ENCODE results near the gene CBLB. TPM values are rescaled to one million over a fixed set of nuclear protein-coding genes. Genes with fewer than 3 reads are reported as not detected.

The CBLB gene
- total and polyA plus RNA-seq, 3 experiments from 2014 or later = 67.7 to 113 (median 112) TPM

DNA sequence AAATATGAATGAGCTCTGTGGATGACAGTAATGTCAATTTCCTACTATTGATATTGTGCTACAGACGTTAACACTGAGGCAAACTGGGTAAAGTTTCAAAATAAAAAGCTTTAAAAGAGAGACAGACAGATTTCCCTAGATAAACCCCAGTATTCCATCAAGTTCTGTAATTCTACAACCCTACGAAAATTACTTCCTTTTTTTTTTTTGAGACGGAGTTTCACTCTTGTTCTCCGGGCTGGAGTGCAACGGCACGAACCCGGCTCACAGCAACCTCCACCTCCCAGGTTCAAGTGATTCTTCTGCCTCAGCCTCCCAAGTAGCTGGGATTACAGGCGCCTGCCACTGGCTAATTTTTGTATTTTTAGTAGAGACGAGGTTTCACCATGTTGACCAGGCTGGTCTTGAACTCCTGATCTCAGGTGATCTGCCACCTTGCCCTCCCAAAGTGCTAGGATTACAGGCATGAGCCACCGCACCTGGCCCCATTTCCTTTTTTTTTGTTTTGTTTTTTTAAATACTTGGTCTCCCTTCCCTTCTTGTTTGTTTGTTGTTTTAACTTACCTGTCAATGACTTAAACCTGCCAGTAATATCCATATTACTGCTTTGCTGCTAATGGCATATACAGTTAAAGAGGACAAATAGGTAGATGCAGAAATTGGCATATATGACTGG, 57.2 kb downstream of the CBLB start:
- Mint-ChIP-seq H3K27me3 (no peaks in the 10 kb centered on the region), H3K4me1 (peaks cover 73 to 93% (median 86%) of the 10 kb centered on the region in 3 donors), H3K36me3 (peaks cover 12 to 37% (median 20%) of the 10 kb centered on the region in 3 donors), H3K4me3 (peak overlapping the region in 5 of 7 donors; percentile 1 to 44 (median 8)), H3K9me3 (peaks cover 0 to 3% (median 2%) of the 10 kb centered on the region in 5 donors), H3K27ac (peak overlapping the region in 7 of 8 donors; percentile 24 to 82 (median 54))
- no peaks in the 10 kb centered on the region for H3K27me3 ChIP-seq (ENCODE audit: insufficient read depth, low read length, poor library complexity, severe bottlenecking)
- no peak overlapping the region for H3K27ac ChIP-seq (ENCODE audit: low read depth, low read length)
- H3K9me3 ChIP-seq (ENCODE audit: low read length) = no peaks in the 10 kb centered on the region
- CTCF ChIA-PET = interaction anchor here (0.7 to 0.9 kb wide), 2 partner anchors 40 to 54 kb away, joined by 3 read pairs; no protein-coding TSS in a partner anchor
- POLR2A ChIA-PET = no interaction called here
- H3K36me3 ChIP-seq (ENCODE audit: insufficient read depth, low read length) = no peaks in the 10 kb centered on the region
- no peak for DNase-seq
- H3K4me1 ChIP-seq (ENCODE audit: insufficient read depth, low read length) = peaks cover 19% of the 10 kb centered on the region
- no peak overlapping the region for H3K4me3 ChIP-seq (ENCODE audit: low read length)

DNA sequence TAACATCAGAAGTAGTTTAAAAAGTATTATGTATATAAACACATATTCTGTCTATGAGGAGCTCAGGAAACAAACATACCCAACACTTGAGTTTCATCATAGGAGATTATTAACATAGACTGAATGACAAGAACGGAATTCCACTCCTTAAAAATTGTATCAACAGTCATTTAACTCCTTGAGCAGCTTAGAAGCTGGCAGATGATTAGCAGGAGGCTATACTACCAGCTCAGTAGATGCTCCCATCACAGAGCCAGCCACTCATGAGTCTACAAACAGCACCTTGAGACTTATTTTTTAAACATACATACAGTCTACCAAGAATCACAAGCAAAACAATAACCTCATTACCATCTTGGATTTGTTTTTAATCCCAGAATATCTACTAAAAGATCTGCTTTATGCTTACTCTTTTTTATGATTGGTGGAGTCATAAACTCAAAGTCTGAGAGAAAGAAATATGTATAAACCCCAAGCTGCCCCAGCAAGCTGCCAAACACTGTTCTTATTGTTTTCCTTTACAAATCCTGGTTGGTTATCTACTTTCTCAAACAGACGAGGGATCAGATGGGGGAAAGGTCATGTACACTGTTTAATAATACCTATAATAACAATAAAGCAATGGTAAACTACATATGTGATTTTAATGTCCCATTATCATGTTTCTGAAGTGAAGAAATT, 59.5 kb downstream of the CBLB start:
- Mint-ChIP-seq H3K27me3 (no peaks in the 10 kb centered on the region), H3K36me3 (peaks cover 8 to 32% (median 14%) of the 10 kb centered on the region in 3 donors), H3K9me3 (no peaks in the 10 kb centered on the region), H3K4me3 (peak overlapping the region in 5 of 7 donors; percentile 10 to 62 (median 17)), H3K4me1 (peaks cover 74 to 94% (median 90%) of the 10 kb centered on the region in 3 donors), H3K27ac (peak overlapping the region in 6 of 8 donors; percentile 36 to 67 (median 56))
- Histone ChIP-seq H3K9me3 (ENCODE audit: low read length) (no peaks in the 10 kb centered on the region), H3K4me3 (ENCODE audit: low read length) (no peak overlapping the region), H3K36me3 (ENCODE audit: insufficient read depth, low read length) (no peaks in the 10 kb centered on the region), H3K27ac (ENCODE audit: low read depth, low read length) (no peak overlapping the region), H3K4me1 (ENCODE audit: insufficient read depth, low read length) (peaks cover 31% of the 10 kb centered on the region), H3K27me3 (ENCODE audit: insufficient read depth, low read length, poor library complexity, severe bottlenecking) (no peaks in the 10 kb centered on the region)
- CTCF ChIA-PET = interaction anchor here (1.0 to 1.1 kb wide), 2 partner anchors 43 to 800 kb away, joined by 3 read pairs; no protein-coding TSS in a partner anchor
- POLR2A ChIA-PET = no interaction called here
- DNase-seq = no peak

DNA sequence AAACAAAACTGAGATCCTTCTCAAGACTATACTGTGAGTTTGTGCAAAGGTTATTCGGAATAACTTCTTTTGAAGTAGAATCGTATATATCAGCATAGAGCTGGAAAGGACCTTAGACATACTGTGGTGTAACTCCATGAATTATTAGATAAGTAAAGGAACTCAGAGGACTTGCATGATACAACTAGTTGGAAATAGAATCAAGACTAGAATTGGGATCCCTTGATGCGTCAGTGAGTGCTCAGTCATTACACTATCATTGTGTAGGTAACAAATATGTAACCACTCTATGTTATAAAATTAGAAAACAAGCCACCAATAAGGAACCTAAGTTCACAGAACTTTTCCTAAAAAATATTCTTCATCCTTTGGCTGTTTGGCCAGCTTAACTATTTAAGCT, 61.1 kb downstream of the CBLB start:
- Mint-ChIP-seq H3K27me3 (no peaks in the 10 kb centered on the region), H3K27ac (peak overlapping the region in 1 of 8 donors; percentile 47), H3K4me3 (no peak overlapping the region), H3K36me3 (peaks cover 8 to 36% (median 14%) of the 10 kb centered on the region in 3 donors), H3K9me3 (no peaks in the 10 kb centered on the region), H3K4me1 (peaks cover 69 to 91% (median 86%) of the 10 kb centered on the region in 3 donors)
- POLR2A ChIA-PET = no interaction called here
- Histone ChIP-seq H3K4me1 (ENCODE audit: insufficient read depth, low read length) (peaks cover 36% of the 10 kb centered on the region), H3K27me3 (ENCODE audit: insufficient read depth, low read length, poor library complexity, severe bottlenecking) (no peaks in the 10 kb centered on the region), H3K36me3 (ENCODE audit: insufficient read depth, low read length) (no peaks in the 10 kb centered on the region), H3K4me3 (ENCODE audit: low read length) (no peak overlapping the region), H3K27ac (ENCODE audit: low read depth, low read length) (no peak overlapping the region), H3K9me3 (ENCODE audit: low read length) (no peaks in the 10 kb centered on the region)
- no peak for DNase-seq
- CTCF ChIA-PET = interaction anchor here (0.6 kb wide), 1 partner anchor 30 kb away, joined by 3 read pairs; no protein-coding TSS in a partner anchor

- H3K27ac Mint-ChIP-seq = peak overlapping the region in 4 of 8 donors; percentile 35 to 93 (median 58)
These were observed 61.7 kb downstream of the CBLB start for GRCh38 chr3:105807146-105807545.

GRCh38 chr3:105806359-105806758, 62.5 kb downstream of the CBLB start:
- H3K9me3 Mint-ChIP-seq = no peaks in the 10 kb centered on the region
- DNase-seq = peak in 3 of 5 donors; percentile 28 to 68 (median 66)

More at GRCh38 chr3:105807146-105807545, 61.7 kb downstream of the CBLB start:
- no peaks in the 10 kb centered on the region for H3K36me3 ChIP-seq (ENCODE audit: insufficient read depth, low read length)
- DNase-seq = no peak
- Mint-ChIP-seq H3K9me3 (no peaks in the 10 kb centered on the region), H3K27me3 (no peaks in the 10 kb centered on the region), H3K4me3 (no peak overlapping the region), H3K36me3 (peaks cover 8 to 35% (median 11%) of the 10 kb centered on the region in 3 donors), H3K4me1 (peaks cover 70 to 91% (median 86%) of the 10 kb centered on the region in 3 donors)
- no peaks in the 10 kb centered on the region for H3K27me3 ChIP-seq (ENCODE audit: insufficient read depth, low read length, poor library complexity, severe bottlenecking)
- H3K9me3 ChIP-seq (ENCODE audit: low read length) = no peaks in the 10 kb centered on the region
- POLR2A ChIA-PET = no interaction called here
- H3K4me1 ChIP-seq (ENCODE audit: insufficient read depth, low read length) = peaks cover 40% of the 10 kb centered on the region
- CTCF ChIA-PET = no interaction called here
- H3K27ac ChIP-seq (ENCODE audit: low read depth, low read length) = no peak overlapping the region
- no peak overlapping the region for H3K4me3 ChIP-seq (ENCODE audit: low read length)

GRCh38 chr3:105805404-105805803, 63.4 kb downstream of the CBLB start:
- Histone ChIP-seq H3K4me3 (ENCODE audit: low read length) (no peak overlapping the region), H3K4me1 (ENCODE audit: insufficient read depth, low read length) (peaks cover 56% of the 10 kb centered on the region), H3K9me3 (ENCODE audit: low read length) (no peaks in the 10 kb centered on the region), H3K27ac (ENCODE audit: low read depth, low read length) (no peak overlapping the region), H3K27me3 (ENCODE audit: insufficient read depth, low read length, poor library complexity, severe bottlenecking) (no peaks in the 10 kb centered on the region), H3K36me3 (ENCODE audit: insufficient read depth, low read length) (no peaks in the 10 kb centered on the region)
- CTCF ChIA-PET = no interaction called here
- peak overlapping the region in 4 of 7 donors; percentile 37 to 60 (median 40) for H3K4me3 Mint-ChIP-seq
- H3K4me1 Mint-ChIP-seq = peaks cover 71 to 92% (median 87%) of the 10 kb centered on the region in 3 donors
- peaks cover 8 to 37% (median 16%) of the 10 kb centered on the region in 3 donors for H3K36me3 Mint-ChIP-seq
- POLR2A ChIA-PET = no interaction called here
- no peak for DNase-seq
- H3K27ac Mint-ChIP-seq = peak overlapping the region in 7 of 8 donors; percentile 74 to 93 (median 87)
- H3K27me3 Mint-ChIP-seq = no peaks in the 10 kb centered on the region
- H3K9me3 Mint-ChIP-seq = no peaks in the 10 kb centered on the region

More at GRCh38 chr3:105806359-105806758, 62.5 kb downstream of the CBLB start:
- CTCF ChIA-PET = interaction anchor here (0.7 kb wide), 1 partner anchor 34 kb away, joined by 3 read pairs; no protein-coding TSS in a partner anchor
- peak overlapping the region; percentile 4 to 67 (median 37) for H3K4me3 Mint-ChIP-seq
- no peaks in the 10 kb centered on the region for H3K27me3 ChIP-seq (ENCODE audit: insufficient read depth, low read length, poor library complexity, severe bottlenecking)
- H3K4me1 Mint-ChIP-seq = peaks cover 72 to 92% (median 86%) of the 10 kb centered on the region in 3 donors
- H3K36me3 ChIP-seq (ENCODE audit: insufficient read depth, low read length) = no peaks in the 10 kb centered on the region
- POLR2A ChIA-PET = interaction anchor here (1.2 kb wide), 1 partner anchor 34 kb away, joined by 3 read pairs; no protein-coding TSS in a partner anchor
- peak overlapping the region; percentile 46 for H3K27ac ChIP-seq (ENCODE audit: low read depth, low read length)
- H3K36me3 Mint-ChIP-seq = peaks cover 8 to 35% (median 13%) of the 10 kb centered on the region in 3 donors
- peaks cover 48% of the 10 kb centered on the region for H3K4me1 ChIP-seq (ENCODE audit: insufficient read depth, low read length)
- no peaks in the 10 kb centered on the region for H3K27me3 Mint-ChIP-seq
- peak overlapping the region in 6 of 8 donors; percentile 79 to 93 (median 88) for H3K27ac Mint-ChIP-seq
- H3K9me3 ChIP-seq (ENCODE audit: low read length) = no peaks in the 10 kb centered on the region
- no peak overlapping the region for H3K4me3 ChIP-seq (ENCODE audit: low read length)

DNA sequence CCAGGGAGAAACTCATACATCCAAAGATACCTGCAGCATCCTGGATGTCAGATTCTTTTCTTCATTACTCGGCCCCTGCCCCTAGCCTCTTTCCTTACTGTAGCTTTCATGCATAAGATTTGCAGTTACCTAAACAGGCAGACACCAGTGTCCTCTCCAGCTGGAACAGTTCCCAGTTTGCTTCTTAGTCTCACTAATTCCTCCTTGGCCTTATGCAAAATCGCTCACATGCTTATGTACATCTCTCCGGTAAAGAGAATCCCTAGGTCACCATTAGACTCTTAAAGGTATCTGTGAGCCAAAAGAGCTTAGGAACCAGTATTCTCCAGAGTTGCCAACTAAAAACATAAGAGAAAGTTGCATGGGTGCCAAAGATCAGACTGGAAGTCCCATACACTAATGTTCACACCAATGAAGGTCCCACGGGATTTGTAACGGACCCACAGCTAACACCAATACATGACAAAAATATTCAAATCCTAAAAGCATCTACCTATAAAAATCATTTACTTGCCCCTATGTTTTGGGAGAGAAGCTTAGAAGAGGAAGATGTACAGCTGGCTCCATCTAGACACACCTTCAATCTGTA, 66.6 kb downstream of the CBLB start:
- H3K4me3 Mint-ChIP-seq = peak overlapping the region in 6 of 7 donors; percentile 0 to 59 (median 46)
- Histone ChIP-seq H3K27ac (ENCODE audit: low read depth, low read length) (no peak overlapping the region), H3K27me3 (ENCODE audit: insufficient read depth, low read length, poor library complexity, severe bottlenecking) (no peaks in the 10 kb centered on the region), H3K4me1 (ENCODE audit: insufficient read depth, low read length) (peaks cover 59% of the 10 kb centered on the region), H3K4me3 (ENCODE audit: low read length) (no peak overlapping the region), H3K9me3 (ENCODE audit: low read length) (no peaks in the 10 kb centered on the region), H3K36me3 (ENCODE audit: insufficient read depth, low read length) (no peaks in the 10 kb centered on the region)
- POLR2A ChIA-PET = interaction anchor here (1.2 kb wide), 1 partner anchor 66 kb away, joined by 3 read pairs; no protein-coding TSS in a partner anchor
- H3K27ac Mint-ChIP-seq = peak overlapping the region in 7 of 8 donors; percentile 28 to 90 (median 71)
- H3K9me3 Mint-ChIP-seq = no peaks in the 10 kb centered on the region
- peaks cover 8 to 40% (median 16%) of the 10 kb centered on the region in 3 donors for H3K36me3 Mint-ChIP-seq
- CTCF ChIA-PET = no interaction called here
- no peaks in the 10 kb centered on the region for H3K27me3 Mint-ChIP-seq
- H3K4me1 Mint-ChIP-seq = peaks cover 74 to 94% (median 93%) of the 10 kb centered on the region in 3 donors
- no peak for DNase-seq
